Adrenal gland (tissue), 5 donors: ENCODE data around the gene OTOF.

Experiments
- POLR2A ChIP-seq, 2 donors: fragments of 450-650 bp; IDR thresholded peaks; one replicate each; pipeline ENCODE4 v1.6.1; 2017; ENCODE audit warnings: antibody characterized with exemption in 2 of 2, mild to moderate bottlenecking in 2 of 2, moderate library complexity in 1 of 2
- TF ChIP-seq, protein P1 (sequence below), 6 experiments: fragments of 450-650 bp in 4 of 6; fragments of 200-600 bp in 2 of 6; sonication (generic) in 1 of 6; IDR thresholded peaks; 1 replicate in 5 of 6; 2 replicates in 1 of 6; pipeline versions ENCODE4 v1.5.1 to v1.8.0; 2016 to 2021; ENCODE audit warnings: antibody characterized with exemption in 6 of 6, mild to moderate bottlenecking in 2 of 6, moderate library complexity in 1 of 6
- donor health status: DM: no; HTN: no; CAD: no.

DNA sequence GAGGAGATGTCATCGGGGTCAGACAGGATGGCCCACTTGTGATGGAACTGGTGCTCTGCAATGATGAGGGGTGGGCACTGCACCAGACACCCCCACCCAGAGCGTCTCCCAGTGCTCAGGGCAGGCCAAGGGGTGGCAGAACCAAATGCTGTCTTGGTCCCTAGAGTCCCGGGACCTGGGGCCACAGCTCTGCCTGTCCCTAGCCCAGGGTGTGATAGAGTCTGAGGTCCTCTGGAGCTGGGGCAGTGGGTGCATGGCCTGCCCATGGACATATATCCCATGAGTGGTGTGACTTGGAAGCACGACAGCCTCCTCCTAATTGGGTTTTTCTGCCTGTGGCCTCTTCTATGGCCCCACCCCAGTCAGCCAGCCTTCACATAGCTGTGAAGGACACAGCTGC is 6.7 kb upstream of the OTOF start:
- TF ChIP-seq POLR2A (IDR thresholded peaks at IDR 0.05), result no peak
- TF ChIP-seq, protein P1, sequence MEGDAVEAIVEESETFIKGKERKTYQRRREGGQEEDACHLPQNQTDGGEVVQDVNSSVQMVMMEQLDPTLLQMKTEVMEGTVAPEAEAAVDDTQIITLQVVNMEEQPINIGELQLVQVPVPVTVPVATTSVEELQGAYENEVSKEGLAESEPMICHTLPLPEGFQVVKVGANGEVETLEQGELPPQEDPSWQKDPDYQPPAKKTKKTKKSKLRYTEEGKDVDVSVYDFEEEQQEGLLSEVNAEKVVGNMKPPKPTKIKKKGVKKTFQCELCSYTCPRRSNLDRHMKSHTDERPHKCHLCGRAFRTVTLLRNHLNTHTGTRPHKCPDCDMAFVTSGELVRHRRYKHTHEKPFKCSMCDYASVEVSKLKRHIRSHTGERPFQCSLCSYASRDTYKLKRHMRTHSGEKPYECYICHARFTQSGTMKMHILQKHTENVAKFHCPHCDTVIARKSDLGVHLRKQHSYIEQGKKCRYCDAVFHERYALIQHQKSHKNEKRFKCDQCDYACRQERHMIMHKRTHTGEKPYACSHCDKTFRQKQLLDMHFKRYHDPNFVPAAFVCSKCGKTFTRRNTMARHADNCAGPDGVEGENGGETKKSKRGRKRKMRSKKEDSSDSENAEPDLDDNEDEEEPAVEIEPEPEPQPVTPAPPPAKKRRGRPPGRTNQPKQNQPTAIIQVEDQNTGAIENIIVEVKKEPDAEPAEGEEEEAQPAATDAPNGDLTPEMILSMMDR (IDR thresholded peaks at IDR 0.05), result no peak
